Measurements from ENCODE around the gene SLC17A7. TPM values are rescaled to one million over a fixed set of nuclear protein-coding genes. Genes with fewer than 3 reads are reported as not detected.

The SLC17A7 gene
- total and polyA plus RNA-seq, 9 of the 15 experiments (the other 6 are each of a cell fraction or from before 2014, with no cell fraction given) = 1.1 to 15.7 (median 2.4) TPM

DNA sequence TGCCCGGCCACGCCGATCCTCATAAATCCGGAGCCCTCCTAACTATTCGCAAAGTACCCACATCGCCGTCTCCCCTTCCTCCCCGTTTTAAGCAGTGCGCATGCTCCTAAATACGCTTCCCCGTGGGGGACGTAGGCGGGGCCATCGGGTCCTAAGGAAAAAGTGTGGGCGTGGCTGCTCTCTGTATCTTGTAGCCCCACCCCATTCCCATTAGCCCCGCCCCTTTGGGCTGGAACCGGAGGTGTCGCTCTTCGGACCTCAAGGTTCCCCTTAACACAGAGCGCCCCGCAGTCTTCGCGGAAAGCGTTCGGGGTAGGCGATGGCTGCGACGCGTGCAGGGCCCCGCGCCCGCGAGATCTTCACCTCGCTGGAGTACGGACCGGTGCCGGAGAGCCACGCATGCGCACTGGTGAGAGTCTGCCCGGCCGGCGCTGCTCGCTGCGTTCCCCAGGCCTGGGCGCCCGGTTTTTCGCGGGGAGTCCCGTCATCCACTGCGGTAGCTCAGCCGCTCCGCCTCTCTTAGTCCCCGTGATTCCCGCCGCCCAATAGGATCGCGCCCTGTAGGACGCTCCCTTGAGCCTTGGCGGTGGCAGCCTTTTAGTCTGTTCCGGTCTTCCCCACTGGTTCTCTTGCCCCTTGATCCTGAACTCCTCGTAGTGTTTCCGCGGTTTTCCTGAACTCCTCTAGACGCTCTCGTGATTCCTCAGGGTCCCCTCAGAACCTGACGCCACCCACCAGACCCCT lies 11.9 kb upstream of the SLC17A7 start, which contains the start of gene ALDH16A1 (continued):
- TF ChIP-seq, protein P1, sequence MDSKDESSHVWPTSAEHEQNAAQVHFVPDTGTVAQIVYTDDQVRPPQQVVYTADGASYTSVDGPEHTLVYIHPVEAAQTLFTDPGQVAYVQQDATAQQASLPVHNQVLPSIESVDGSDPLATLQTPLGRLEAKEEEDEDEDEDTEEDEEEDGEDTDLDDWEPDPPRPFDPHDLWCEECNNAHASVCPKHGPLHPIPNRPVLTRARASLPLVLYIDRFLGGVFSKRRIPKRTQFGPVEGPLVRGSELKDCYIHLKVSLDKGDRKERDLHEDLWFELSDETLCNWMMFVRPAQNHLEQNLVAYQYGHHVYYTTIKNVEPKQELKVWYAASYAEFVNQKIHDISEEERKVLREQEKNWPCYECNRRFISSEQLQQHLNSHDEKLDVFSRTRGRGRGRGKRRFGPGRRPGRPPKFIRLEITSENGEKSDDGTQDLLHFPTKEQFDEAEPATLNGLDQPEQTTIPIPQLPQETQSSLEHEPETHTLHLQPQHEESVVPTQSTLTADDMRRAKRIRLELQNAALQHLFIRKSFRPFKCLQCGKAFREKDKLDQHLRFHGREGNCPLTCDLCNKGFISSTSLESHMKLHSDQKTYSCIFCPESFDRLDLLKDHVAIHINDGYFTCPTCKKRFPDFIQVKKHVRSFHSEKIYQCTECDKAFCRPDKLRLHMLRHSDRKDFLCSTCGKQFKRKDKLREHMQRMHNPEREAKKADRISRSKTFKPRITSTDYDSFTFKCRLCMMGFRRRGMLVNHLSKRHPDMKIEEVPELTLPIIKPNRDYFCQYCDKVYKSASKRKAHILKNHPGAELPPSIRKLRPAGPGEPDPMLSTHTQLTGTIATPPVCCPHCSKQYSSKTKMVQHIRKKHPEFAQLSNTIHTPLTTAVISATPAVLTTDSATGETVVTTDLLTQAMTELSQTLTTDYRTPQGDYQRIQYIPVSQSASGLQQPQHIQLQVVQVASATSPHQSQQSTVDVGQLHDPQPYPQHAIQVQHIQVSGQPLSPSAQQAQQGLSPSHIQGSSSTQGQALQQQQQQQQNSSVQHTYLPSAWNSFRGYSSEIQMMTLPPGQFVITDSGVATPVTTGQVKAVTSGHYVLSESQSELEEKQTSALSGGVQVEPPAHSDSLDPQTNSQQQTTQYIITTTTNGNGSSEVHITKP (IDR thresholded peaks at IDR 0.05; ENCODE audit: partially characterized antibody) = peak; percentile 46
- TF ChIP-seq, protein P2, sequence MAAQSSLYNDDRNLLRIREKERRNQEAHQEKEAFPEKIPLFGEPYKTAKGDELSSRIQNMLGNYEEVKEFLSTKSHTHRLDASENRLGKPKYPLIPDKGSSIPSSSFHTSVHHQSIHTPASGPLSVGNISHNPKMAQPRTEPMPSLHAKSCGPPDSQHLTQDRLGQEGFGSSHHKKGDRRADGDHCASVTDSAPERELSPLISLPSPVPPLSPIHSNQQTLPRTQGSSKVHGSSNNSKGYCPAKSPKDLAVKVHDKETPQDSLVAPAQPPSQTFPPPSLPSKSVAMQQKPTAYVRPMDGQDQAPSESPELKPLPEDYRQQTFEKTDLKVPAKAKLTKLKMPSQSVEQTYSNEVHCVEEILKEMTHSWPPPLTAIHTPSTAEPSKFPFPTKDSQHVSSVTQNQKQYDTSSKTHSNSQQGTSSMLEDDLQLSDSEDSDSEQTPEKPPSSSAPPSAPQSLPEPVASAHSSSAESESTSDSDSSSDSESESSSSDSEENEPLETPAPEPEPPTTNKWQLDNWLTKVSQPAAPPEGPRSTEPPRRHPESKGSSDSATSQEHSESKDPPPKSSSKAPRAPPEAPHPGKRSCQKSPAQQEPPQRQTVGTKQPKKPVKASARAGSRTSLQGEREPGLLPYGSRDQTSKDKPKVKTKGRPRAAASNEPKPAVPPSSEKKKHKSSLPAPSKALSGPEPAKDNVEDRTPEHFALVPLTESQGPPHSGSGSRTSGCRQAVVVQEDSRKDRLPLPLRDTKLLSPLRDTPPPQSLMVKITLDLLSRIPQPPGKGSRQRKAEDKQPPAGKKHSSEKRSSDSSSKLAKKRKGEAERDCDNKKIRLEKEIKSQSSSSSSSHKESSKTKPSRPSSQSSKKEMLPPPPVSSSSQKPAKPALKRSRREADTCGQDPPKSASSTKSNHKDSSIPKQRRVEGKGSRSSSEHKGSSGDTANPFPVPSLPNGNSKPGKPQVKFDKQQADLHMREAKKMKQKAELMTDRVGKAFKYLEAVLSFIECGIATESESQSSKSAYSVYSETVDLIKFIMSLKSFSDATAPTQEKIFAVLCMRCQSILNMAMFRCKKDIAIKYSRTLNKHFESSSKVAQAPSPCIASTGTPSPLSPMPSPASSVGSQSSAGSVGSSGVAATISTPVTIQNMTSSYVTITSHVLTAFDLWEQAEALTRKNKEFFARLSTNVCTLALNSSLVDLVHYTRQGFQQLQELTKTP (IDR thresholded peaks at IDR 0.05; ENCODE audit: low read depth in 1 of 2, partially characterized antibody in 2 of 2) = peak; percentile 84 to 86
- TF ChIP-seq, protein P3, sequence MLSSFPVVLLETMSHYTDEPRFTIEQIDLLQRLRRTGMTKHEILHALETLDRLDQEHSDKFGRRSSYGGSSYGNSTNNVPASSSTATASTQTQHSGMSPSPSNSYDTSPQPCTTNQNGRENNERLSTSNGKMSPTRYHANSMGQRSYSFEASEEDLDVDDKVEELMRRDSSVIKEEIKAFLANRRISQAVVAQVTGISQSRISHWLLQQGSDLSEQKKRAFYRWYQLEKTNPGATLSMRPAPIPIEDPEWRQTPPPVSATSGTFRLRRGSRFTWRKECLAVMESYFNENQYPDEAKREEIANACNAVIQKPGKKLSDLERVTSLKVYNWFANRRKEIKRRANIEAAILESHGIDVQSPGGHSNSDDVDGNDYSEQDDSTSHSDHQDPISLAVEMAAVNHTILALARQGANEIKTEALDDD (IDR thresholded peaks at IDR 0.05) = no peak
- TF ChIP-seq FIP1L1 (IDR thresholded peaks at IDR 0.05; ENCODE audit: low read depth, low read length, poor library complexity, severe bottlenecking) = peak; percentile 54
- TF ChIP-seq NCOR1 (IDR thresholded peaks at IDR 0.05) = no peak; the same call in 1 of the 2 replicates
- peak; percentile 83 for TF ChIP-seq ZFX (CRISPR knock-in tag; IDR thresholded peaks at IDR 0.05)
- peak; percentile 73 for TF ChIP-seq HMGN3 (IDR thresholded peaks at IDR 0.05; ENCODE audit: borderline replicate concordance, extremely low read depth, insufficient read length, low read depth, low read length)
- TF ChIP-seq CHD2 (IDR thresholded peaks at IDR 0.05; ENCODE audit: low read depth, low read length) = peak; percentile 83
- TF ChIP-seq ARID4B (CRISPR knock-in tag; IDR thresholded peaks at IDR 0.05) = no peak; the same call in 1 of the 2 replicates
- no peak for TF ChIP-seq BACH1 (tag; IDR thresholded peaks at IDR 0.05)
- TF ChIP-seq HNRNPLL (IDR thresholded peaks at IDR 0.05; ENCODE audit: low read depth, low read length, poor library complexity, severe bottlenecking) = peak; percentile 78
- peak; percentile 73; the same call in 1 of the 2 replicates for TF ChIP-seq ZNF263 (CRISPR knock-in tag; IDR thresholded peaks at IDR 0.05; ENCODE audit: borderline replicate concordance)
